ENCODE measurements around the gene BANF1.

GRCh38 chr11:66002648-66003225, 434 bp downstream of the BANF1 start:
- TF ChIP-seq CTCF (IDR thresholded peaks at IDR 0.05) (no peak), EZH2 (IDR thresholded peaks at IDR 0.05; ENCODE audit: borderline replicate concordance, insufficient read depth, low read depth, low read length, poor library complexity, severe bottlenecking) (no peak)
